ENCODE results near the gene ACBD4. TPM values are rescaled to one million over a fixed set of nuclear protein-coding genes. Genes with fewer than 3 reads are reported as not detected.

ACBD4 gene
- total RNA-seq, 1 donor from 2014 or later, result 5.5 TPM

GRCh38 chr17:45189009-45189408 is 53.5 kb downstream of the ACBD4 start:
- Mint-ChIP-seq H3K4me3 (no peak overlapping the region), H3K27ac (ENCODE audit: unreplicated experiment) (no peak overlapping the region), H3K9me3 (no peaks in the 10 kb centered on the region), H3K36me3 (ENCODE audit: low read depth) (no peaks in the 10 kb centered on the region), H3K4me1 (no peaks in the 10 kb centered on the region), H3K27me3 (ENCODE audit: low read depth) (no peaks in the 10 kb centered on the region)
- TF ChIP-seq, protein P1, sequence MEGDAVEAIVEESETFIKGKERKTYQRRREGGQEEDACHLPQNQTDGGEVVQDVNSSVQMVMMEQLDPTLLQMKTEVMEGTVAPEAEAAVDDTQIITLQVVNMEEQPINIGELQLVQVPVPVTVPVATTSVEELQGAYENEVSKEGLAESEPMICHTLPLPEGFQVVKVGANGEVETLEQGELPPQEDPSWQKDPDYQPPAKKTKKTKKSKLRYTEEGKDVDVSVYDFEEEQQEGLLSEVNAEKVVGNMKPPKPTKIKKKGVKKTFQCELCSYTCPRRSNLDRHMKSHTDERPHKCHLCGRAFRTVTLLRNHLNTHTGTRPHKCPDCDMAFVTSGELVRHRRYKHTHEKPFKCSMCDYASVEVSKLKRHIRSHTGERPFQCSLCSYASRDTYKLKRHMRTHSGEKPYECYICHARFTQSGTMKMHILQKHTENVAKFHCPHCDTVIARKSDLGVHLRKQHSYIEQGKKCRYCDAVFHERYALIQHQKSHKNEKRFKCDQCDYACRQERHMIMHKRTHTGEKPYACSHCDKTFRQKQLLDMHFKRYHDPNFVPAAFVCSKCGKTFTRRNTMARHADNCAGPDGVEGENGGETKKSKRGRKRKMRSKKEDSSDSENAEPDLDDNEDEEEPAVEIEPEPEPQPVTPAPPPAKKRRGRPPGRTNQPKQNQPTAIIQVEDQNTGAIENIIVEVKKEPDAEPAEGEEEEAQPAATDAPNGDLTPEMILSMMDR (conservative IDR thresholded peaks at IDR 0.05), result no peak
- no peak for DNase-seq (ENCODE audit: low read depth, low spot score)

DNA sequence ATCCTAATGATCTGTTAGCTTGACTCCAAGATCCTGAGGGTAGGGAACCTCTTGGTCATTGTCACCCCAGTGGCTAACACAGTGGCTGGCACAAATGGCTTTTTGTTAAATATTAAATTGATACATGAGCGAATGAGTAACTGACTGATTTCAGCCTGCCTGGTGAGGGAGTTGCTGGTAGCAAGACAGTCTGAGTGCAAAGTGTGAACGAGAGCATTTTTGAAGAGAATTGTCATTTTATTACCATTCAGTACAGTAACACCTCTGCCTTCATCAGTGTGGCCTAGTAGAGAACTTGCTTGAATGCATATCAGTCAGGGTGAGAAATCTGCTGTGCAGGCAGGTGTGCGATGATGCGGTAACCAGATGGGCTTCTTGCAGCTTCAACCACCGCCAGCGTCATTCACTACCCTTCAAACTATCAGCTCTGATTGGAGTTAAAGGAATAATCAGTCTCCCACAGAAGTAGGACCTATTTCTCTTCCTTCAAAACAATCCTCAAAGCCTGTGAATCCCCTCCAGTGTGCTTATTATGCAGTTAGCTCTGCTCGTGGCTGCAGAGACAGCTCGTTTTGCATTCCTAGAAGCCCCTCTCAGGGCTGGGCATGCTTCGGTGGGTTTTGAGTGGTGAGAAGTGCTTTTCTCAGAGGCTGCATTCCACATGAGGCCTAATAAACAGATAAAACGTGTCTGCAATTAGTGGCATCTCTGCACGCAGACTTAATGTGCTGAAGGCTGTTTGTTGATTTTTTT is 55.2 kb downstream of the ACBD4 start:
- H3K36me3 Mint-ChIP-seq (ENCODE audit: low read depth), result no peaks in the 10 kb centered on the region
- TF ChIP-seq, protein P1 (conservative IDR thresholded peaks at IDR 0.05), result no peak
- no peaks in the 10 kb centered on the region for H3K4me1 Mint-ChIP-seq
- no peak overlapping the region for H3K4me3 Mint-ChIP-seq
- no peak for DNase-seq (ENCODE audit: low read depth, low spot score)
- H3K27me3 Mint-ChIP-seq (ENCODE audit: low read depth), result no peaks in the 10 kb centered on the region
- no peaks in the 10 kb centered on the region for H3K9me3 Mint-ChIP-seq
- H3K27ac Mint-ChIP-seq (ENCODE audit: unreplicated experiment), result no peak overlapping the region

Small RNA genes within 50 kb of the gene (microRNA-seq; reads per million reads assigned to microRNA genes)
- gene MIR6784, result not detected

Other genes with a start within 250 kb of the ACBD4 start
- 192 and 196 TPM in 2 replicates for gene EFTUD2, start 236.2 kb upstream of the ACBD4 start, total RNA-seq
- not detected in 2 replicates for gene GFAP, start 220.2 kb upstream of the ACBD4 start, total RNA-seq
- gene KIF18B, start 187.9 kb upstream of the ACBD4 start, total RNA-seq, result 87.3 and 93.1 TPM in 2 replicates
- 7.1 and 7.7 TPM in 2 replicates for gene C1QL1, start 167.4 kb upstream of the ACBD4 start, total RNA-seq
- gene DCAKD, start 84.1 kb upstream of the ACBD4 start, total RNA-seq, result 89.6 and 91.8 TPM in 2 replicates
- 116 and 118 TPM in 2 replicates for gene NMT1, start 74.4 kb upstream of the ACBD4 start, total RNA-seq
- gene PLCD3, start 3.2 kb upstream of the ACBD4 start, total RNA-seq, result 34.2 and 36.5 TPM in 2 replicates
- 28.9 and 29.5 TPM in 2 replicates for gene HEXIM1, start 12.8 kb downstream of the ACBD4 start, total RNA-seq
- 9.5 and 10.4 TPM in 2 replicates for gene HEXIM2, start 26.2 kb downstream of the ACBD4 start, total RNA-seq
- 1.1 and 1.2 TPM in 2 replicates for gene FMNL1, start 86.2 kb downstream of the ACBD4 start, total RNA-seq
- gene SPATA32, start 126.4 kb downstream of the ACBD4 start, total RNA-seq, result 0.23 and 0.25 TPM in 2 replicates
- gene MAP3K14, start 181.3 kb downstream of the ACBD4 start, total RNA-seq, result 9.6 and 11.5 TPM in 2 replicates

All from neural crest cell (in vitro differentiated cells).